GM12864 (cell line): ENCODE data around the gene ADAMTS7.
"Not testable (repeated sequence)": the region's sequence is repeated elsewhere in the genome, so short reads cannot be mapped to it uniquely, and the experiment has no call there.

ENCODE experiments used
- DNase-seq: peaks from one replicate; pipeline ENCODE4 v3.0.0-alpha.2; 2011; ENCODE audit warnings: low read depth
- H3K4me3 ChIP-seq: 2 replicates; pipeline ENCODE4 v1.5.1; 2011; ENCODE audit warnings: mild to moderate bottlenecking, low read depth, low read length, control low read depth
- TF ChIP-seq, protein P1 (sequence below): IDR thresholded peaks from 2 replicates; pipeline ENCODE4 v1.5.1; 2011; ENCODE audit warnings: low read depth, mild to moderate bottlenecking, moderate library complexity, low read length, control low read depth, inconsistent platforms; ENCODE audit errors: missing control alignments

The ADAMTS7 gene

DNA sequence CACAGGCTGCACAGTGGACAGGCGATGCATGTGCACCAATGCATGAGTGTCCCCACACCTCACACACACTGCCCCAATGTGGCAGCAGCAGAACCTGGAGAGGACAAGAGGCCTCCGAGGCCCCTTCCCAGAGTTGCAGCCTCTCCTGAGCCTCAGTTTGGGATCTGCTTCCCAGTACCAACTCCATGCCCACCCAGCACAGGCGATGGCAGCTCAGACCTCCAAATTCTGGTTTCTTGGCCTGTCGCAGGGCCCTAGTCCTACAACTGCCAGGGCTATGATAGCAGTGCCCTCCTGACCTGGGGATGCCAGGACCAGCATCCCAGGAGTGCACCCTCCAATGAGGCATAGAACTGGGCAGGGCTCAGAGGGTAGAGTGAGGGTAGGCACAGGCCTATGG, 19.9 kb downstream of the ADAMTS7 start:
- TF ChIP-seq, protein P1, sequence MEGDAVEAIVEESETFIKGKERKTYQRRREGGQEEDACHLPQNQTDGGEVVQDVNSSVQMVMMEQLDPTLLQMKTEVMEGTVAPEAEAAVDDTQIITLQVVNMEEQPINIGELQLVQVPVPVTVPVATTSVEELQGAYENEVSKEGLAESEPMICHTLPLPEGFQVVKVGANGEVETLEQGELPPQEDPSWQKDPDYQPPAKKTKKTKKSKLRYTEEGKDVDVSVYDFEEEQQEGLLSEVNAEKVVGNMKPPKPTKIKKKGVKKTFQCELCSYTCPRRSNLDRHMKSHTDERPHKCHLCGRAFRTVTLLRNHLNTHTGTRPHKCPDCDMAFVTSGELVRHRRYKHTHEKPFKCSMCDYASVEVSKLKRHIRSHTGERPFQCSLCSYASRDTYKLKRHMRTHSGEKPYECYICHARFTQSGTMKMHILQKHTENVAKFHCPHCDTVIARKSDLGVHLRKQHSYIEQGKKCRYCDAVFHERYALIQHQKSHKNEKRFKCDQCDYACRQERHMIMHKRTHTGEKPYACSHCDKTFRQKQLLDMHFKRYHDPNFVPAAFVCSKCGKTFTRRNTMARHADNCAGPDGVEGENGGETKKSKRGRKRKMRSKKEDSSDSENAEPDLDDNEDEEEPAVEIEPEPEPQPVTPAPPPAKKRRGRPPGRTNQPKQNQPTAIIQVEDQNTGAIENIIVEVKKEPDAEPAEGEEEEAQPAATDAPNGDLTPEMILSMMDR, result no peak
- no peak overlapping the region for H3K4me3 ChIP-seq
- DNase-seq, result no peak

DNA sequence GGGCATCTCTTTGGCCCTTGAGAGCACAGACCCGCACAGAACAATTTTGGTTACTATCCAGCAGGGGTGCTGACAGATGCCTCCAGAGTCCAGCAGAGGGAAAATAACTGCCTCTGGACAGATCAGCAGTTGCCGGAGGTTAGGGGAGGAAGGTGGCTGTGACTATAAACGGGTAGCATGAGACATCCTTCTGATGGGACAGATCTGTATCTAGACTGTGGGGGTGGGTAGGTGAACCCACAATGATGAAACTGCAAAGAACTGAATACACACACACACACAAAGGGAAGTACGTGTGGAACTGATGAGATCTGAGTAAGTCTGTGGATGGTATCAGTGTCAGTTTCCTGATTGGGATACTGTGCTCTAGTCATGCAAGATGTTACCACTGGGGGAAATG, 21.2 kb downstream of the ADAMTS7 start:
- TF ChIP-seq, protein P1, result no peak
- no peak overlapping the region for H3K4me3 ChIP-seq
- no peak for DNase-seq

DNA sequence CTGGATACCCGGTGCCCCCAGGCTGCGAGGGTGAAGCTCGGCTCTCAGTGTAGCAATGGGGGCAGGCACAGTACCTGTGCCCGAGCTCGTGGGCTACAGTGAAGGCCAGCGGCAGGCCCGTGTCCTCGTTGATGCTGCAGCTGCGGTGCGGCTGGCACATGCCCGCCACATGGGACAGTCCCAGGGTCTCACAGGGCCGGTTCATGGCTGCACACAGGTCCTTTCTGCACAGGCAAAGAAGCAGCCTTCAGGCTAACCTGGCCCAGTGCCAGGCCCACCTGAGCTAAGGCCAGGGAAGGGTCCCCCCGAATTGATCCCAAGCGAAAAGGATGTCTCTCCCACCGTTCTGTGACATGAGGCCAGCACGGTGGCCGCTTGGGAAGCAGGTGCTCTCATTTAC, 21.6 kb downstream of the ADAMTS7 start:
- H3K4me3 ChIP-seq, result no peak overlapping the region
- DNase-seq, result no peak
- TF ChIP-seq, protein P1, result no peak

DNA sequence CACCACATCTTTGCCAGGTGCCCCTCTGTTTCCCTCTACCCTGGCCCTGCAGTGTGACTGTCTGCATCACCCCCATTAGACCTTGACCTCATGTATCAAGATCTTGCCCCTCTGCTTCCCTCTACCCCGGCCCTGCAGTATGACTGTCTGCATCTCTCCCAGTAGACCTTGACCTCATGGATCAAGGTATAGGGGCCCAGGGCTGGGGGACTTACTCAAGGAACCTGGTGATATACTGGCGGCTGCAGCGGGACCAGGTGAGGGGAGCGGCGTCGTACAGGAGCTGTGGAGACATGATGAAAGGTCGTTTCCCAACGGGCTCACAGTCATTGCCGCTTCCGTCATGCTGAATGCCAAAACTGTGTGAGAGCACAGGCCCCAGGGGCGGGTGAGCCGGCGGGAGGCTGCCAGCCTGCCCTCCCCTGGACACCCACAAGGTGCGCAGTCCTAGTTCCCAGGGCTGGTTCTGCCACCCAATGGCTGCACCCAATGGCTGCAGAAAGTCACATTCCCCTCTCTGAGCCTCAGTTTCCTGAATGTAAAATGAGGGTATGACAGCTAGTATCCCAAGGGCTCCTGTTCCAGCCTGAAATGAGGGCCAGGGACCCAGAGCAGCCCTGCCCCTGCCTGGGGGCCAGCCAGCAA, 23.1 kb downstream of the ADAMTS7 start:
- H3K4me3 ChIP-seq, result no peak overlapping the region
- no peak for DNase-seq
- TF ChIP-seq, protein P1, result no peak

DNA sequence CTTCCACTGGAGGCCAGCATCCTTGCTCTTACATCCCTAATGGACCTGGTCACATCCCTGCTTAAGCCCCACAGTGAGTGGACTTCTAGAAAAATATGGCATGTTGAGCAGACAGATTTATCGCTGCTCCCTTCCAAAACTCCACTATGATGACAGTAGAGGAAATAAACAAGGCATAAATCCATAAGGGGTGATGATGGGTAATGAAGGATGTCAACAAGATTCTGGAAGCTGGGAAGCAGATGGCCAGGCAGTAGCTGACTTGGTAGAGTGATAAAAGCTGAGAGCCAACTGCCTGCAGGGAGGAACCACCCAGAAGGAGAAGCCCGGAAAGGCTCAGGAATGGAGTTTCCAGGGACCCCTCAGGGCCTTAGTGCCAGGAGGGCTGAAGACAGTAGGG, 28.9 kb downstream of the ADAMTS7 start:
- H3K4me3 ChIP-seq, DNase-seq: not testable (repeated sequence)

DNA sequence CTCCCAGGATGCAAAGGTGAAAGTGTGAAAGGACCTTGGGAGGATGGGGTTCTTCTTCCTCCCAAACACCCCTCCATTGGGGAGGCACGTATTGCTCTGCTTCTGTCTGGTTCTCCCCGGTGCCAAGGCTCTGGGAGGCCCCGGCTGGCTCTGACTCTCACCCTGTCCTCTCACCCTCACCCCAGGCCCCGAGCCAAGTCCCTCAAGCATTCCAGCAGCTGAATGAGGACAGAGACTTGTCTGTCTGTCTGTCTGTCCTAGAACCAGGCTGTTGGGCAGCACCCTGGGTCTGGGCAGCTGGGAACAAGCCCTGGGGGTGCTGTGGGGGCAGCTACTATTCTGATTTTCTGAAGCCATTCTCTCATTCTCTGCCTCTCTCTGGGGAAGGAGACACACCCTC, 29.9 kb downstream of the ADAMTS7 start:
- H3K4me3 ChIP-seq, DNase-seq: not testable (repeated sequence)

DNA sequence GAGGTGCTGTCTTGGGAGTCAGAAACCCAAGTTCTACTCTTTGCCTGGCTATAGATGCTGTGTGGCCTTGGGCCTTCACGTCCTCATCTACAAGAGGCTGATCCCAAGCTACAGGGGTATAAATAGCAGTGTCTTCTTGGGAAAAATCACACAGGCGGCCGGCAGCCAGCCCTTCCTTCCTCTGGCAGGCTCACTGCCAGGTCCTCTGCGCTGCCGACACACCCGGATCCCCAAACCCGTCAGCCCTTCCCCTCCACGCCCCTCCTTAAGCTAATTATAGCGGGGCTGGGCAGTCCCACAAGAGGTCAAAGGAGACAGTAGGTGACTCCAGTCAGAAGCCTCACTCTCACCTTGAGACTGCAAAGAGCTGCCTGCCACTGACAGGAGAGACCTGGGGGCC, 31.3 kb downstream of the ADAMTS7 start:
- not testable (repeated sequence) for H3K4me3 ChIP-seq, DNase-seq

DNA sequence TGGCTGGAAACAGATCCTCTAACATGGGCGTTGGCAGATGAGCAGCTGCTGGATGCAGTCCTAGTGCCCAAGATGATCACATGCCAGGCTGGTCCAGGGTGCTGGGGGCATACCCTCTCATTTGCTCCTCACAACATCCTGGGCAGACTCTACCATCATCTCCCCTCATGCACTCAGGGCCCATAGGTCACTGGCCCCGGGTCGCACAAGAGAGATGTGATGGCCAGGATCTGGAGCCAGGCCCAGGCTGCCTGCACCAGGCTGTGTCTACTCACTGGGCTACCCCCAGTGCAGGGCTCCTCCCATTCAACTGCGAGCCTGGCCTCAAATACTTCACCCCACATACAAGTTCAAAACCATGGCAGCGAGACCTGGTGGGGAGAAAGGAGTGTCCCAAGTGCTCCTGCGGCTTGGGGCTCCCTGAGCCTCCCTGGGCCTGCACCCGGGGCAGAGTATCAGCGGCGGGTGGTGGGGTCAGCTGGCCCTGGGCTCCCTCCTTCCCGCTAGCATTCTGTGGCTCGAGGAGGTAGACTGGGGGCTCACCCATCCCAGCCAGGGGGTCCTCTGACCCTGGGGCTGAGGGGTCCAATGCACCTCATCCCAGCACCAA, 32.0 kb downstream of the ADAMTS7 start:
- DNase-seq, H3K4me3 ChIP-seq: not testable (repeated sequence)

DNA sequence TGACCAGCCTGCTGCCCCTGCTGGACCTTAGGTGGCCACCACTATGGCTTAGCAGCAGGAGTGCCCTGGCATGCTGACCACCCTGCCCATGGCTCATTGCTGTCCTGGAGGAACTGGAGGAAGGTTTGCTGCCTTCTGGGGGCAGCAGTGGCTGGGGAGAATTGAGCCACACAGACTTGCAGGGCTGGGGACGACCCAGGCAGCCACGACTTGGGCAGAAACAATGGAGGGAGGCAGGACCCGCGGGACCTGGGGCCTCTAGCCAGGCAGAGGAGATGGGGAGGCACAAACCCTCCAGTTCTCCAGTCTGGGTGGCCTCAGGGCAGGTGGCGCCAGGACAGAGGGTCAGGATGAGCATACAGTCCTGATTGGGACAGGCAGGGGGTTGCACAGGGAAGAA, 32.8 kb downstream of the ADAMTS7 start:
- no peak overlapping the region for H3K4me3 ChIP-seq
- DNase-seq, result no peak
- TF ChIP-seq, protein P1, result no peak

DNA sequence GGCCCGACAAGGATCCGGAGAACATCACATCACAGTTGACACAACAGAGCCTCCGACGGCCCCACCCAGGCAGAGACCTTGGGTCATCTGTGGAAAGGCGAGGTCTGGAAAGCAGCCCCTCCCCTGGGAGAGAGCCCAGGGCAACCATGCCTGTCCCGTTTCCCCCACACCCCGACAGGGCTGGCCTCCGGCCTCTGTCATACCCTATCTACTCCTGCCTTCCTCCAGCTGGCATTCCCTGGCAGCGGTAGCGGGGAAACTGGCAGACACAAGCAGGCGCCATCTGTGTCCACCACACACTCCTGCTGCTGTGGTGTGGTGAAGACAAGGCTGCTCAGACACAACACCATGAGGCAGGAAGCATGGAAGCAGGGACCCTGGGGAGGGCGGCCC, 33.3 kb downstream of the ADAMTS7 start:
- not testable (repeated sequence) for DNase-seq, H3K4me3 ChIP-seq

DNA sequence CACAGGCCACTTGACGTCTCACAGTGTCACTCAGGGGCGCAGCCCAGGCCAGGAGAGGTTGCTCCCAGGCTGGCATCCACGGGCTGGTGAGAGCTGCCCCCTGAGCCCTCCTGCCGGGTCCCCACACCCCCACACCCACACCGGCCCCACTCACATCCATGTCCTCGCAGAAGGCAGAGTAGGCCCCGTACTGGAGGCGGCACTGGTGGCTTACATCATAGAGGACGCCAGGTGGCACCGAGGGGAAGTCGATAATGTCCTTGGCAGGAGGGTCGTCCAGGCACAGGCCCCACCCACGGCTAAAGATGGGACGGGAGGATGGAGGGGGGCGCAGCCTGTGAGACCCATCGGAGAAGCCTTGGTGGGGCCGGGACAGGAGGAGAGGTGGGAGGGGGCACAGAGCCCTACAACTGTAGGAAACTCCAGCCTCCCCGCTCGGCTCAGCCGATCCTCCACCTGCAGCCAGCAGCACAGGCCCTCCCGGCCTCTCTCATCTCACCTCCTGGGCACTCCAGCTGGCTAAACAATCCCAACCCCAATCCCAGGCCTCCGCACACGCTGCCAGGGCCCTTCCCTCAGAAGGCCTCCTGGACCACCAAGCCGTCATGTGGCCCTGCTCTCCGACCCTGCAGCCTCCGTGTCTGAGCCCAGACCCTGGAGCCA, 33.8 kb downstream of the ADAMTS7 start:
- H3K4me3 ChIP-seq, DNase-seq: not testable (repeated sequence)

DNA sequence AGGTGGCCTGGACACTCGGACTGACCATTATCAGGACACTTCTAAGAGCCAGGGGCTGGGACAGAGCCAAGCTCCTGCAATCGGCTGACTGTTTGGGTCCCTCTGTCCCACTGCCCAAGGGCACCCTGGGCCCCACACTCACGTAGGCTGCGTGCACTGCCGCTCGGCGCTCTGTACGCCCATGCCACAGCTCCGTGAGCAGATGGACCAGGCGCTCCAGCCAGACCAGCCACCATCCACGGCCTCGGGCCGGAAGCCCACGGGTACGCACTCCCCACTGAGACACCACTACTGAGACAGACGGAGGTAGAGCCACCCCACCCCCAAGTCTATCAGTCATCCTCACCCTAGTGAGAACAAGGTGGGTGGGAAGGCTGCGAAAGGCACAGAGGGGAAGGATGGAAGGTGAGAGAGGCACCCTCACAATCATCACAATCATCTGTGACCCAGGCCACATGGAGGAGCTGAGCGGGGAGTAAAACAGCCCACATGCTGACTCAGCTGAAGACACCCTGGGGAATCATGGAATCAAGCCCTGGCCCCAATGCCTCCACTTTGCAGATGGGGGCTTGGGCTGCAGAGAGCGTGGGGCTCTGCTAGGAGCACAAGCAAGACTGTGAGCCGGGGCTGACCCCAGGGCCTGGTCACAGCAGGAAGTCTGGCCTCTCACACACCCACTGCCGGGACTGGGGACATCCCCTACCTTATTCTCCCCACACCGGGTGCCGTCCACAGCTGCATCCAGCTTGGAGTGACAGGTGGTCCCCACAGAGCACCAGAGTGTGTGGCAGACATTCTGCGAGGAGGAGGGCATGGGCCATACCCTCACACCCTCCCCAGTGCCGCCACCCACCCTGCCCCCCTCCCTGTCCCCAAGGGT, 35.0 kb downstream of the ADAMTS7 start:
- not testable (repeated sequence) for DNase-seq, H3K4me3 ChIP-seq
